ENCODE measurements around the gene MAK.

DNA sequence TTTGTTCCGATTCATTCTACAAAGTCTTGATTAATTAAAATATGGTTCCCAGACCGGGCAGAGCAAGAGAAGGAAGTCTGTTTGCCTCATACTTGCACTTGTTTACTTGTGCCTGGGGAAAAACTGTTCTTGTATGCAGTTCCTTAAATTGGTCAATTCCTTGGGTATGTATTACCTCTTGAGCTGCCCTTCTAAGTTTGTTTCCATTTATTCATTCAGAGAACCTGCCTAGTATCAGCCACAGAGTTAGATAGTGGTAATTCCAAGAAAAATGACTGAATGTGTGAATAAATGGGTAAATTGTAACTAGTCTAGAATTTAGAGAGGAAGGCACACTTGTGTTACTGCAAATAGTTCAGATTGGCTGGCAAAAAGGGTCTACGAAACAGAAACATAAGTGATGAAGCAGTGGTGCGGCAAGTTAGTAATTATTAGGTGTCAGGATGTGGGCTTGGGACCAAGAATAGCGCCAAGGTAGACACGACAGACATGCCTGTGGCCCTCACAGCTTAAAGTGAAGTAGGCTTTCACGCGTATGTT lies 525 bp upstream of the MAK start:
- TF ChIP-seq CTCF (conservative IDR thresholded peaks at IDR 0.05 in 1 of 2, IDR thresholded peaks at IDR 0.05 in 1 of 2; ENCODE audit: extremely low read depth in 1 of 2, insufficient read depth in 1 of 2, low read depth in 1 of 2, low read length in 2 of 2) (no peak), EZH2 (IDR thresholded peaks at IDR 0.05; ENCODE audit: borderline replicate concordance, low read length) (no peak)

Measured in mammary epithelial cell (primary cell).